ENCODE data around the gene CASKIN1.

DNA sequence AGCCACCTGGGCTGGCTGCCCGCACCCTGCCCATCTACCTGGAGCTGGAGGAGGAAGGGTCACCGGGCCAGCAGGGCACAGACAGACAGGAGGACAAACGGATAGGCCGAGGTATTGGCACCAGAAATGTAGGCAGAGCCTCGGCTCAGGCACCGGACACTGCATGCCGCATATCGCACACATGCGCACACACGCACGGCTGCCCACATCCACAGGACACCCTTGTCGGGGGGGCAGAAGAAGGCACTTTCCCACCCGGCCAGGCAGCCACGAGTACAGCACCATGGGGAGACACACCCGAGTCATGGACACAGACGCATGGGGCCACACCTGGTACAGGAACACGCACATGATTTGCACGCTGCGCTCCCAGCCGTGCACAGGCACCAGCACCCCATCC lies 14.5 kb downstream of the CASKIN1 start:
- no peak for TF ChIP-seq EP300 (IDR thresholded peaks at IDR 0.05)
- TF ChIP-seq, protein P1, sequence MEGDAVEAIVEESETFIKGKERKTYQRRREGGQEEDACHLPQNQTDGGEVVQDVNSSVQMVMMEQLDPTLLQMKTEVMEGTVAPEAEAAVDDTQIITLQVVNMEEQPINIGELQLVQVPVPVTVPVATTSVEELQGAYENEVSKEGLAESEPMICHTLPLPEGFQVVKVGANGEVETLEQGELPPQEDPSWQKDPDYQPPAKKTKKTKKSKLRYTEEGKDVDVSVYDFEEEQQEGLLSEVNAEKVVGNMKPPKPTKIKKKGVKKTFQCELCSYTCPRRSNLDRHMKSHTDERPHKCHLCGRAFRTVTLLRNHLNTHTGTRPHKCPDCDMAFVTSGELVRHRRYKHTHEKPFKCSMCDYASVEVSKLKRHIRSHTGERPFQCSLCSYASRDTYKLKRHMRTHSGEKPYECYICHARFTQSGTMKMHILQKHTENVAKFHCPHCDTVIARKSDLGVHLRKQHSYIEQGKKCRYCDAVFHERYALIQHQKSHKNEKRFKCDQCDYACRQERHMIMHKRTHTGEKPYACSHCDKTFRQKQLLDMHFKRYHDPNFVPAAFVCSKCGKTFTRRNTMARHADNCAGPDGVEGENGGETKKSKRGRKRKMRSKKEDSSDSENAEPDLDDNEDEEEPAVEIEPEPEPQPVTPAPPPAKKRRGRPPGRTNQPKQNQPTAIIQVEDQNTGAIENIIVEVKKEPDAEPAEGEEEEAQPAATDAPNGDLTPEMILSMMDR (IDR thresholded peaks at IDR 0.05) = no peak

Measured in stomach (tissue), 4 donors.